Gastroesophageal sphincter (tissue), 4 donors: Measurements from ENCODE around the gene LACTBL1. TPM values are rescaled to one million over a fixed set of nuclear protein-coding genes. Genes with fewer than 3 reads are reported as not detected.

Source experiments
- ATAC-seq: fragments of 150-250 bp; one replicate; pipeline ENCODE4 v1.9.1; 2016; ENCODE audit warnings: mild to moderate bottlenecking, moderate library complexity
- H3K27ac ChIP-seq, 4 donors: fragments of 200-600 bp; sonication (generic) in 3 of 4; 1 replicate in 3 of 4; 2 replicates in 1 of 4; pipeline ENCODE4 v1.5.1; 2016 to 2019
- H3K27me3 ChIP-seq: fragments of 200-600 bp; sonication (generic); one replicate; pipeline ENCODE4 v1.5.1; 2019
- H3K36me3 ChIP-seq, 2 donors: fragments of 200-600 bp; sonication (generic); one replicate each; pipeline ENCODE4 v1.5.1; 2019; ENCODE audit warnings: control low read depth in 1 of 2
- H3K4me1 ChIP-seq, 3 donors: fragments of 200-600 bp; sonication (generic); 1 replicate in 2 of 3; 2 replicates in 1 of 3; pipeline ENCODE4 v1.5.1; 2016 to 2019; ENCODE audit warnings: control low read depth in 2 of 3
- H3K4me3 ChIP-seq, 2 donors: fragments of 200-600 bp; sonication (generic); one replicate each; pipeline ENCODE4 v1.5.1; 2019; ENCODE audit warnings: mild to moderate bottlenecking in 1 of 2, moderate library complexity in 1 of 2
- H3K9me3 ChIP-seq, 3 donors: fragments of 200-600 bp; sonication (generic); one replicate each; pipeline ENCODE4 v1.5.1; 2017 to 2019; ENCODE audit warnings: control low read depth in 2 of 3
- EP300 ChIP-seq: sonication (generic); formaldehyde crosslinking; IDR thresholded peaks from one replicate; pipeline ENCODE4 v1.6.1; 2017; ENCODE audit warnings: antibody characterized with exemption, mild to moderate bottlenecking
- POLR2A ChIP-seq, 2 donors: fragments of 450-650 bp; IDR thresholded peaks; one replicate each; pipeline ENCODE4 v1.6.1; 2017; ENCODE audit warnings: antibody characterized with exemption in 2 of 2, mild to moderate bottlenecking in 2 of 2, moderate library complexity in 1 of 2
- POLR2AphosphoS5 ChIP-seq: sonication (generic); formaldehyde crosslinking; IDR thresholded peaks from one replicate; pipeline ENCODE4 v1.6.1; 2017; ENCODE audit warnings: antibody characterized with exemption
- WGBS, 2 donors: methylation state at CpG; one replicate each; pipeline ENCODE4 v1.1.5; 2018; ENCODE audit warnings: low coverage in 1 of 2; 5-methylcytosine and 5-hydroxymethylcytosine counted together
- total RNA-seq, 4 donors: library from RNA; depleted of rRNA; stranded (reverse); fragments of >200 nt; gene quantifications; one replicate each; pipeline ENCODE4 v1.1.0, GENCODE V29; 2016
- TF ChIP-seq, protein P1 (sequence below), 4 experiments: fragments of 200-600 bp in 2 of 4; fragments of 450-650 bp in 2 of 4; sonication (generic) in 1 of 4; IDR thresholded peaks; one replicate each; pipeline ENCODE4 v1.5.1; 2017 to 2019; ENCODE audit warnings: antibody characterized with exemption in 4 of 4, mild to moderate bottlenecking in 2 of 4, moderate library complexity in 2 of 4

LACTBL1 gene
- total RNA-seq, 4 donors from 2014 or later, result not detected

GRCh38 chr1:22925111-22925510, 47.6 kb downstream of the LACTBL1 start:
- peaks cover 47% of the 10 kb centered on the region for H3K27me3 ChIP-seq
- H3K36me3 ChIP-seq, result no peaks in the 10 kb centered on the region
- no peak overlapping the region for H3K4me3 ChIP-seq
- peaks cover 0 to 15% (median 0%) of the 10 kb centered on the region in 3 donors for H3K4me1 ChIP-seq
- H3K9me3 ChIP-seq, result no peaks in the 10 kb centered on the region
- WGBS, 2 donors, result 56 to 69% methylated on average over 9 of the region's 9 CpGs
- no peak for ATAC-seq
- H3K27ac ChIP-seq, result no peak overlapping the region
- TF ChIP-seq EP300 (no peak), POLR2AphosphoS5 (no peak), POLR2A (IDR thresholded peaks at IDR 0.05) (no peak)
- TF ChIP-seq, protein P1, sequence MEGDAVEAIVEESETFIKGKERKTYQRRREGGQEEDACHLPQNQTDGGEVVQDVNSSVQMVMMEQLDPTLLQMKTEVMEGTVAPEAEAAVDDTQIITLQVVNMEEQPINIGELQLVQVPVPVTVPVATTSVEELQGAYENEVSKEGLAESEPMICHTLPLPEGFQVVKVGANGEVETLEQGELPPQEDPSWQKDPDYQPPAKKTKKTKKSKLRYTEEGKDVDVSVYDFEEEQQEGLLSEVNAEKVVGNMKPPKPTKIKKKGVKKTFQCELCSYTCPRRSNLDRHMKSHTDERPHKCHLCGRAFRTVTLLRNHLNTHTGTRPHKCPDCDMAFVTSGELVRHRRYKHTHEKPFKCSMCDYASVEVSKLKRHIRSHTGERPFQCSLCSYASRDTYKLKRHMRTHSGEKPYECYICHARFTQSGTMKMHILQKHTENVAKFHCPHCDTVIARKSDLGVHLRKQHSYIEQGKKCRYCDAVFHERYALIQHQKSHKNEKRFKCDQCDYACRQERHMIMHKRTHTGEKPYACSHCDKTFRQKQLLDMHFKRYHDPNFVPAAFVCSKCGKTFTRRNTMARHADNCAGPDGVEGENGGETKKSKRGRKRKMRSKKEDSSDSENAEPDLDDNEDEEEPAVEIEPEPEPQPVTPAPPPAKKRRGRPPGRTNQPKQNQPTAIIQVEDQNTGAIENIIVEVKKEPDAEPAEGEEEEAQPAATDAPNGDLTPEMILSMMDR (IDR thresholded peaks at IDR 0.05), result no peak

- no peak for TF ChIP-seq POLR2A (IDR thresholded peaks at IDR 0.05)
- no peak for TF ChIP-seq POLR2AphosphoS5
- TF ChIP-seq, protein P1 (IDR thresholded peaks at IDR 0.05), result no peak
- no peak for TF ChIP-seq EP300
- no peak for ATAC-seq
- no CpG with 5 or more reads among the region's 1 CpG for WGBS, 2 donors
Observed at GRCh38 chr1:22922640-22923039, 50.0 kb downstream of the LACTBL1 start.

DNA sequence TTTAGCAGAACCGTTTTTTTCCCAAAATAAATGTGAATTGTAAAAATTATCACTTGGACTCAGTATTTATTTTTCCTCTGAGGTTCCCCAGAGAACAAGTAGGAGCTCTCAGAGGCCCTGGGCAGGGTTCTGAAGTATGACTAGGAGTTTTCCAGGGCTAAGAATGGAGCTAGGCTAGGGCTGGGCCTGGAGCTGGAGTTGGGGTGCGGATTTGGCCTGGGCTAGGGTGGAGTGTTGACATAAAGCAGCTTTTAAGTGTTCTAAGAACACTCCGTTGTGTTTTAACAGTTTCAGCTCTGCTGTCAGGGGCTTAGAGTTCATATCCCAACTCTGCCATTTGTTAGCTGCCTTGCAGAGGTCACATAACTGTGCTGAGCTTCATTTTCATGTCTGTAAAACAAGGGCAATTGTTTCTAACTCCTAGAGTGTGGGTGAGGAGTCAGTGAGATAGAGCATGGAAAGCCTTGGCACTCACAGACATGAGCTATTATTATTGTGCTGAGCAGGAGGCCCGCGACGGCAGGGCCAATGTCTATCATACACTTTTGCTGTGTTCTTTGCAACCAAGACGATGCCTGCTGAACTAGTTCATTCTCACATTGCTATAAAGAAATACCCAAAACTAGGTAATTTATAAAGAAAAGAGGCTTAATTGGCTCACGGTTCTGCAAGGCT, 51.1 kb downstream of the LACTBL1 start:
- no peaks in the 10 kb centered on the region for H3K9me3 ChIP-seq
- H3K36me3 ChIP-seq, result no peaks in the 10 kb centered on the region
- no peak overlapping the region for H3K27ac ChIP-seq
- peaks cover 0 to 27% (median 0%) of the 10 kb centered on the region in 3 donors for H3K4me1 ChIP-seq
- no peak for ATAC-seq
- TF ChIP-seq POLR2AphosphoS5, result no peak
- TF ChIP-seq, protein P1 (IDR thresholded peaks at IDR 0.05), result no peak
- TF ChIP-seq POLR2A (IDR thresholded peaks at IDR 0.05), result no peak
- TF ChIP-seq EP300, result no peak
- 61 to 62% methylated on average over 5 of the region's 8 CpGs for WGBS, 2 donors
- H3K27me3 ChIP-seq, result peaks cover 35% of the 10 kb centered on the region
- H3K4me3 ChIP-seq, result no peak overlapping the region

More at GRCh38 chr1:22922640-22923039, 50.0 kb downstream of the LACTBL1 start:
- Histone ChIP-seq H3K4me1 (peaks cover 0 to 19% (median 0%) of the 10 kb centered on the region in 3 donors), H3K36me3 (no peaks in the 10 kb centered on the region), H3K9me3 (no peaks in the 10 kb centered on the region), H3K27me3 (peaks cover 46% of the 10 kb centered on the region), H3K27ac (no peak overlapping the region), H3K4me3 (no peak overlapping the region)

GRCh38 chr1:22920734-22921451, 51.8 kb downstream of the LACTBL1 start:
- Histone ChIP-seq H3K4me3 (no peak overlapping the region), H3K9me3 (no peaks in the 10 kb centered on the region), H3K27ac (no peak overlapping the region), H3K36me3 (no peaks in the 10 kb centered on the region), H3K4me1 (peaks cover 0 to 30% (median 0%) of the 10 kb centered on the region in 3 donors), H3K27me3 (peaks cover 28% of the 10 kb centered on the region)
- ATAC-seq, result no peak
- WGBS, 2 donors, result 54% methylated on average over 2 of the region's 8 CpGs; no CpG with 5 or more reads in 1 of the 2 donors
- TF ChIP-seq EP300, result no peak
- TF ChIP-seq POLR2A (IDR thresholded peaks at IDR 0.05), result no peak
- TF ChIP-seq, protein P1 (IDR thresholded peaks at IDR 0.05), result no peak
- no peak for TF ChIP-seq POLR2AphosphoS5
